Dedifferentiated amniotic fluid mesenchymal stem cell (primary cell): ENCODE results near the gene ANAPC15.
"Not testable (repeated sequence)": the region's sequence is repeated elsewhere in the genome, so short reads cannot be mapped to it uniquely, and the experiment has no call there.

Experiments
- DNase-seq: peaks from one replicate; pipeline ENCODE4 v3.0.0-alpha.2; 2016; ENCODE audit errors: extremely low spot score

ANAPC15 gene

DNA sequence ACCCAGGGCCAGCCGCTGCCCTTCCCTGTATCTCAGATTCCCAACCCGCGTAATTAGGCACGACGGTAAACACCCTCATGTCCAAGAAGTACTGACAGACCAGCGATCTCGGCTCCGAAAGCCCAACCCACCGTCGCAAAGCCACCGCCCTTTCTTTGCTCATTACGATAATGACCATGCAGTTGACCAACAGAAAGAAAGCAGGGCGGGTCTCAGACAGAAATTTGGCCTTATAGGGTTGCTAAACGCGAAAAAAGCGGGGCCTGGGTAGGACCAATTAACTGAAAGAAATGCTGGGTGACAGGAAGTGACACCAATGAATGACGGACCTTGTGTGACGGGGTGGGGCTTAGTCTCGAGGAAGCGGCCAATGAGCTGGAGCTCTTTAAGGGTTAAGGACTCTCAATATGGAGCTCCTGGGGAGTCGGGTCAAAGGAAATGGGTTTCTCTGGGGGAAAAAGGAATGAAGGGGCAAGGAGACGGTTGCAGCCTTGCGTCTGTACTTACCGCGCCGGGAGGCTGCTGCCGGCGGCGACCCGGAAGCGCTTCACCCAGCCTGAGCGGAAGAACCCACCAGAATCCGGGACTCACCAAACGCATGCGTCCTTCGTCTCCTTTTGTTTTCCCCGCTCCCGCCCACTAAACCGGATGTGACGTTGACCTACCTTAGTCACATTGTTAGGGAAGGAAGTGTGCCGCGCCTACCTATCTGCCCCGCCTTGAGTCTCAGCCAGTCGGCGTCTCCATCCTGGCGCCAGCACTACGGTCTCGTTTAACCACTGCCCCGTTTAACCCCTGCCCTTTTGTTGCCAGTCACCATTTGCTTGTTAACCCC is at the start of gene ANAPC15:
TSS of gene ANAPC15 (minus strand) at position 553 of the 835 bp plus-strand sequence. CDS start 1,419 bp downstream, outside the sequence.
- peak; percentile 100 for DNase-seq

DNA sequence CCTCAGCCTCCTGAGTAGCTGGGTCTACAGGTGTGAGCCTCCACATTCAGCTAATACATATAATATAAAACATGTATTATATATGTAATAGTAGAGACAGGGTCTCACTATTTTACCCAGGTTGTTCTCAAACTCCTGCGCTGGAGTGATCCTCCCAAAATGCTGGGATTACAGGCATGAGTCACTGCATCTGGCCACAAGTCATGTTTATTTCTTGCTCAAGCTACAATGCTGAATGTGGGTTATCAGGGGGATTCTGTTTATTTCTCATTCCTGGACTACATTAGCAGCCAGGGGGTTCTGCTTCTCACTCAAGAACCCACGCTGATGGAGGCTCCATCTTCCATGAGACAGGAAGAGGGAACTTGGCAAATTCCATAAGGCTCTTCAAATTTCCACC is 47.8 kb upstream of the ANAPC15 start:
- no peak for DNase-seq

DNA sequence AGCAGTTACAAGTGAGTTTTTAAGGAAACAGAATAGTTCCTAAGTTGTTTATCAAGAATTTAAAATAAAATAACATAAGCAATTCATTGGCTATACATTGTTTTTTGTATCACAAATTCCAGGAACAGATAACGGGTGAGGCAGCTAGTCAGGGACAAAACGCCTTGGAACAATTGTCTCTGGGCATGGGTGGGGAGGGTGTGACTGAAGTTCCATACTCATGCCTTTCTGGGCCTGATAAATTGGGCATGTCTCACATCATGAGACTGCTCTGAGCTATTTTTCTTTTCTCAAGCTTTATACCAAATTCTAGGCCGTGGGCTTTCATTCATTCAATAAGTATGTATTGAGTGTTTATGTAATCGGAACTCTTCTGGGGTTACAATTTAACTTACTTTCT is 44.6 kb upstream of the ANAPC15 start:
- DNase-seq, result no peak

DNA sequence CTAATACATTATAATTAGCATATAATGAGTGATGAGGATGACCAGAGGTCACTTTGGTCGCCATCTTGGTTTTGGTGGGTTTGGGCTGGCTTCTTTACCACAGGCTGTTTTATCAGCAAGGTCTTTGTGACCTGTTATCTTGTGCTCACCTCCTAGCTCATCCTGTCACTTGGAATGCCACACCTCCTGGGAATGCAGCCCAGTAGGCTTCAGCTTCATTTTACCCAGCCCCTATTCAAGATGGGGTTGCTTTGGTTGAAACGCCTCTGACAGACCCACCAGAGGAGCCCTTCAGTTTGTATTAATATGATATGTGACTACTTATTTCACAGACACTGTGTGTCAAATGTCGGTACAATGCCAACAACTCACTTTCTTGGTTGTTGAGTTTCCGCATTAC is 43.3 kb upstream of the ANAPC15 start:
- no peak for DNase-seq

DNA sequence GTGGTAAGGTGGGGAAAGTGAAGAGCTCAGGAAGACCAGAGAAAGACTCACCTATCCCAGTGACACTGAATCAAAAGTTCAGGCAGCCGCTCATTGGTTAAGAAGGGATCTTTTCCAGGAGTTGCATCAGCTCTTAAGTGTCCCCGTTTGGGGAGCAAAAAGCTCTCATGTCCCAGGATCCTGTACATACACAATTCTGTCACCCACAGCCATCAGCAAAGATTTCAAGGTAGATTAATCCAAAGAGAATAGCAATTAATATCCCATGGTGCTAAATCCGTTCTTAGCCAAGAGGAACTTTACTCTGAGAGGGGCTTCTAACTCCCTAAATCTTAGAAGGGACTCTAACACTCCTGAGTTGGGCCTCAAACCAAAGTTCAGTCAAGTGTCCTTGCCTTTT is 42.3 kb upstream of the ANAPC15 start:
- DNase-seq, result no peak

DNA sequence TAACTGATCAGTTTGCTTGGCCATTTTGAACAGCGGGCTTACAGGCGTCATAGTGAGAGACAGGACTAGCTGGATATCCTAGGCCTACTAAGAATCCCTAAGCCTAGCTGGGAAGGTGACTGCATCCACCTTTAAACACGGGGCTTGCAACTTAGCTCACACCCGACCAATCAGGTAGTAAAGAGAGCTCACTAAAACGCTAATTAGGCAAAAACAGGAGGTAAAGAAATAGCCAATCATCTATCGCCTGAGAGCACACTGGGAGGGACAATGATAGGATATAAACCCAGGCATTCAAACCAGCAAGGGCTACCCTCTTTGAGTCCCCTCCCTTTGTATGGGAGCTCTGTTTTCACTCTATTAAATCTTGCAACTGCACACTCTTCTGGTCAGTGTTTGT is 41.4 kb upstream of the ANAPC15 start:
- DNase-seq, result not testable (repeated sequence)

DNA sequence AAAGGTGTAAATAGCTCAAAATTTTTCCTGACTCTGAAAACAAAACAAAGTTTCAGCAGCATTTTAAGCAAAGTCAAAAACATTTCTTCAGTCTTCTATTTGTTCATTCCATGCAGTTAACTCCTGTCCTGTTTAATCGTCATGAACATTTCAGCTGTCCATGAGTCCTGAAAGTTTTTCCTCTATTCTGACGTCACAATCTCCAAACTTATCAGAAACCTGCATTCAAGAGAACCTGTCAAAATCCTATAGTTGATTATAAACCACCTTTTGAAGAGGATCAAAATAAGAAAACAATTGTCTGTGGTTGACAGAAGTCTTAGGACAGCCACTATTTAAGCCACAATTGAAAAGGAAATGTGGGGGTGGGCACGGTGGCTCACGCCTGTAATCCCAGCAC is 38.4 kb upstream of the ANAPC15 start:
- no peak for DNase-seq

DNA sequence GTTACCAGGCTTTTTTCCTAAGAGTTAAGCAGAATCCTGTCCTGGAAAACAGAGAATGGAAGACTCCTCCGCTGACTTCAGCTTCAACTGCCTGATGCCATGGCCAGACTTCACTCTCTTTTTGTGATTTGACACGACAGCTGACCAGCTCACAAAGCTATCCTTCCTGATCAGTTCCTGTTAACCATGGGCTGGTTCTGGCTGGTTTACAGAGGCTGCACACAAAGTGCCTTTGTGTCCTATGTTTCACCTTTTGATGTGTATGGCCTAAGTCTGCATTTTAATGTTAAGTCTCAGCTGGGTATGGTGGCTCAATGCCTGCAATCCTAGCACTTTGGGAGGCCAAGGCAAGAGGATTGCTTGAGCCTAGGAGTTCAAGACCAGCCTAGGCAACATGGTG is 34.1 kb upstream of the ANAPC15 start:
- DNase-seq, result no peak

DNA sequence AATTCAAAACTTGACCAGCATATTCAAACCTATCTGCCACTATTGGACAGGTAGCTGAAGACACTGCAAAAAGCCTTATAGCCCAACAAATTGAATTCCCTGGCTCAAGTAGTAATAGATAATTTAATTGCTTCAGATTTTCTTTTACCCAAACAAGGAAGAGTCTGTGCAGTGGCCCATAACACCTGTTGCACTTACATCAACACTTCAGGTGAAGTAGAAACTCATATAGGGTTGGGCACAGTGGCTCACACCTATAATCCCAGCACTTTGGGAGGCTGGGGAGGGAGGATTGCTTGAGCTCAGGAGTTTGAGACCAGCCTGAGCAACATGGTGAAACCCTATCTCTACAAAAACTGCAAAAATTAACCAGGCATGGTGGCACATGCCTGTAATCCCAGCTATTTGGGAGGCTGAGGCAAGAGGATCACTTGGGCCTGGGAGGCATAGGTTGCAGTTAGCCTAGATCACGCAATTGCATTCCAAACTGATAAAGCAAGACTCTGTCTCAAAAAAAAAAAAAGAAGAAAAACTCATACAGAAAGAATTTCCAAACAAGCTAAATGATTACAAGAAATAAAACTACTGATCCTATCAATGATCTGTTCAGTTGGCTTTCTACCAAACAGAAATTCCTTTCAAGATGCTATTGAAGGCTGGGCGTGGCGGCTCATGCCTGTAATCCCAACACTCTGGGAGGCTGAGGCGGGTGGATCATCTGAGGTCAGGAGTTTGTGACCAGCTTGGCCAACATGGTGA is 32.5 kb upstream of the ANAPC15 start:
- DNase-seq, result peak; percentile 77

DNA sequence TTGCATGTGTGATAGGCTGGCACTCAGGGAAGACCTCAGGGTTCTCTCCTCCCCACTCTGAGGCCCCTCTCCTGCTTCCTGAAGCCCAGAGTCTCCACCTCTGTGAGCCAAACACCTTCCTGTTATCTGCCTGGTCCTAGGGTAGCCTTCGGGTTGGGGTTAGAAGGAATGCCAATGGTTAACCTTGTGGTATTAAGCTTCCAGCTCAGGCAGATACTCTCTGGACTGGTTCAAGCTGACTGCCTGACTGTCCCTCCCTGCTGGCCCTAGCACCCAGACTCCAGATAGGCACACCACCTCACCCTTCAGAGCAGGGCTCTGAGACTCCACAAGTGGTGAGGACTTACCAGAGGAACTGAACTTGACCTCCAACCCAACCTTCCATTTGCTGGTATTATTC is 30.0 kb upstream of the ANAPC15 start:
- not testable (repeated sequence) for DNase-seq

DNA sequence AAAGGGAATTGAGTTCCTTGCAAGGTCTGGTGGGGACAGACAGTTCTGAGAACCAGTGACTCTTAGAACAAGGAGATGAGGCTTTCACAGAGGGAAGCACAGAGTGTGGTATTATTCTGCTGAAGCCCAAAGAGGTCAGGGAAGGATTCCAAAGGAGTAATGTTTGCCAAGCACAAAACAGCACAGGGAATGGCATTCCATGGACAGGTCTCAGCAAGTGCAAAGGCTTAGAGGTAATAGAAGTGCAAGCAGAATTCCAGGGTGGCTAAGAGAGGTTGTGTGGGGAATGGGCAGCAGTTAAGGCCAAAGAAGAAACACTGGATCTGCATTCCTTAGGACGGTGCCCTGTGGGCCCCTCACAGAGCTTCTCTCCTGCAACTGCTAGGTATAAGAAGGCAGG is 29.6 kb upstream of the ANAPC15 start:
- DNase-seq, result not testable (repeated sequence)

DNA sequence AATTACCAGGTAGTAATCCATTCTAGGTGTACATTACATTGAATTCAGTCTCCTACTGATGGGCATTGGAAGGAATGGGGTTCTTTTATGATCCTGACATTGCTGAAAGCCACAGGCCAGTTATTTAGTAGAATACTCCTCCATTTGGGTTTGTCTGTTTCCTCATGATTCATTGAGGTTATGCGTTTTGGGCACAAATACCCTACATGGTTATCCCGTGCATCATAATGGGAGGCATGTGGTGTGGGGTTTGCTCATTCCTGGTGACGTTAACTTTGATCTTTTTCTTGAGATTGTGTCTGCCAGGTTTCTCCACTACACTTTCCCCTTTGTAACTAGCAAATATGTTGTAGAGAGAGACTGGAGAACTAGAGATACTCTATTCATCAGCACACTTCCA is 28.6 kb upstream of the ANAPC15 start:
- peak; percentile 62 for DNase-seq

DNA sequence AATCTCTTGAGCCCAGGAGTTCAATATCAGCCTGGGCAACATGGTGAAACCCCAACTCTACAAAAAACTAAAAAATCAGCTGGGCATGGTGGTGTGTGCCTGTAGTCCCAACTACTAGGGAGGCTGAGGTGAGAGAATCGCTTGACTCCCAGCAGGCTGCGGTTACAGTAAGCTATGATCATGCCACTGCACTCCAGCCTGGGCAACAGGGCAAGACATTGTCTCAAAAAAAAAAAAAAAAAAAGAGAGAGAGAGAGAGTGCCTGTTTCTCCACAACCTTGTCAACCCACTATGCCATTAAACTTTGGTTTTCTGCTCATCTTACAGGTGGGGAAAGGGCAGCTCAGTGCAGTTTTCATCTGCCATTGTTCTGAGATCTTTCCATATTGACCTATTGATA is 28.2 kb upstream of the ANAPC15 start:
- DNase-seq, result no peak

DNA sequence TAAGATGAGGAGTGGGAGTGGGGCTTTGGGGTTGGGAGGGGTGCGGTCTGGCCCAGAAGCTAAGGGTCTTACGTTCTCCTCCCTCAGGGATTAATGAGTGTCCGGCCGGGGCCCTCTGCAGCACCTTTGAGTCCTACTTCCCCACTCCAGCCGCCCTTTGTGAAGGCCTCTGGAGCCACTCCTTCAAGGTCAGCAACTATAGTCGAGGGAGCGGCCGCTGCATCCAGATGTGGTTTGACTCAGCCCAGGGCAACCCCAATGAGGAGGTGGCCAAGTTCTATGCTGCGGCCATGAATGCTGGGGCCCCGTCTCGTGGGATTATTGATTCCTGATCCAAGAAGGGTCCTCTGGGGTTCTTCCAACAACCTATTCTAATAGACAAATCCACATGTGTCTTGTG is 27.0 kb upstream of the ANAPC15 start:
- DNase-seq, result no peak

DNA sequence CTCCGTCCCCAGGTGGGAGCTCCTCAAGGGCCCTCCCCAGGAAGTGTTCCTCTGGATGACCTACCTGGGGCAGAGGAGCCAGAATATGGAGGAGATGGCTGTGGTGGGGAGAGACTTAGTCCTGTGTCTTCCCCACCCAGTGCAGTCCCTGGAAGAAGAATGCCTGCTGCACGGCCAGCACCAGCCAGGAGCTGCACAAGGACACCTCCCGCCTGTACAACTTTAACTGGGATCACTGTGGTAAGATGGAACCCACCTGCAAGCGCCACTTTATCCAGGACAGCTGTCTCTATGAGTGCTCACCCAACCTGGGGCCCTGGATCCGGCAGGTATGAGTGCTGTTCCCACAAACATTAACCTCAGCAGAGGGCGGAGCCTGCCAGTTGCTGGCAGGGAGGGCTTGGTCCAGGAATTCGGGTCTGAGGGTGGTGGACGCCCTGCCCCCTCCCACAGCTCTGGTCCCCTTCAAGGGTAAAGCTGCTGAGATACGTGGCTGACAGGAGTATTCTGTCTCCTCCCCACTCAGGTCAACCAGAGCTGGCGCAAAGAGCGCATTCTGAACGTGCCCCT is 26.4 kb upstream of the ANAPC15 start:
- no peak for DNase-seq

DNA sequence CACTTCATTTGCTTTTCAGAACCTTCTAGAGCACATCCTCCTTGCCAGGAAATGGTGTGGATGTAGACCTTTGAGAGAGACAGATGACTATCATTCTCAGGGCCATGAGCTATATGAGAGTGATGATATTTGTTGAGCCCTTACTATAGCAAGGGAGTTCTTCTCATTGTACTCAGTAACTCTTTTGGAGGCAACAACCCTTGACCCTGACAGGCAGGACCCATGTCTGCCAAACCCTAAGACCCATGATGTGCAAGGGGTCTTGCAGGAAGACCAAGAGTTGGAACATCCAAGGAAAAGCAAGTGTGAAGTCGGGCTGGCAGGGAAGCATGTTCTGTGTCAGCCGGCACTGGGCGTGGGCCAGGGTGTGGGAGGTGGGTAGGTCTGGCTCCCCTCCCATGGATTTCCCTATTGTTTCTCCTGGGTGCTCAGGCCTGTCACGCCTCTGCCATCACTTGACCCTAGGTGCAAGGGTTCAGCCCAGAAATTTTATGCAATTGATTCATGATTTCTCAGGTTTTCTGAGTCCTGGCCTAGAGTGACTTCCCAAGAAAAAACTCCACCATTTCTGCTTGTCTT is 24.3 kb upstream of the ANAPC15 start:
- DNase-seq, result no peak

DNA sequence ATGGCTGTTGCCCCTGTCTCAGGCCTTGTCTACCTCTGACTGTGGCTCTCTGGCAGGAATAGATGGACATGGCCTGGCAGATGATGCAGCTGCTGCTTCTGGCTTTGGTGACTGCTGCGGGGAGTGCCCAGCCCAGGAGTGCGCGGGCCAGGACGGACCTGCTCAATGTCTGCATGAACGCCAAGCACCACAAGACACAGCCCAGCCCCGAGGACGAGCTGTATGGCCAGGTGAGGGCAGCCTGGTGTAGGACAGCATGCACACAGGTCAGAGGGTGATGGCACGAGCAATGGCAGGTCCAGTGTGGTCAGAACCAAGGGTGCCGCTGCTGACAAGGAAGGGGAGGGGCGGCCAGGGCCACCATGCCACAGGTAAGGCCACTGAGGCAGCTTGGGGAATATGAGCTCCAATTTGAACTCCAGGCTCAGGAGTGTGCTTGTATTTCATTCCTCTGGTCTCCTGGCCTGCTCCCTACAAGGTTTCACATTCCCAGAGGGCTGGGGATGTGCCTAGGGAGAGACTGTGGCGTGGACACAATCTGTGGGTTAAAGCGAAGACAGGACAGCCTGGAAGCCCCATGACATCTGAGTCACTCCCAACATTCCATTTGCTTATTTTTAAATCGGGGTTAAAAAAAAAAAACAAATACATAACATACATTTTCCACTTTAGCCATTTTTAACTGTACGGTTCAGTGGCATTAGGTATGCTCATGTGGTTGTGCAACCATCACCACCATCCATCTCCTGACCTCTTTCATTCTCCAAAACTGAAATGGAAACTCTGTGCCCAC is 23.6 kb upstream of the ANAPC15 start:
- DNase-seq, result no peak

DNA sequence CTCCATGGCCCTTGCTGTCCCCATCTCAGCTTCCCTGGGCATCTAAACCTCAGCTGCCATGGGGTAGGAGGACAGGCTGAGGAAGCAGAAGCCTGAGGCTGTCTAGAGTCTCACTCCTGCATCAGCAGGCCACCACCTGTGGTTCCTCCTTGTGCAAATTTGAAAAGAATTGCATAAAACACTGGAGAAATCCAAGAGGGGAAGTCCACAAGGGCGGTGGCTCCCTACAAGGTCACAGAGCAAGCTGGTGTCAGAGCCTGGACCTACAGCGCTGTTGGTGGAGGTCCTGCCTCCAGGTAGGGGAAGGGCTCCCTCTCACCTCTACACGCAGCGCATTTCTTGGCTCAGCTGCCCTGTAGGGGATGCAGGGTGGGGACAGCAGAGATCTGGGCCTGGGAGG is 23.0 kb upstream of the ANAPC15 start, which contains the start of gene FOLR3:
TSS of gene FOLR3 (plus strand) at position 253 of the 400 bp plus-strand sequence. CDS start 228 bp downstream, outside the sequence.
- not testable (repeated sequence) for DNase-seq

DNA sequence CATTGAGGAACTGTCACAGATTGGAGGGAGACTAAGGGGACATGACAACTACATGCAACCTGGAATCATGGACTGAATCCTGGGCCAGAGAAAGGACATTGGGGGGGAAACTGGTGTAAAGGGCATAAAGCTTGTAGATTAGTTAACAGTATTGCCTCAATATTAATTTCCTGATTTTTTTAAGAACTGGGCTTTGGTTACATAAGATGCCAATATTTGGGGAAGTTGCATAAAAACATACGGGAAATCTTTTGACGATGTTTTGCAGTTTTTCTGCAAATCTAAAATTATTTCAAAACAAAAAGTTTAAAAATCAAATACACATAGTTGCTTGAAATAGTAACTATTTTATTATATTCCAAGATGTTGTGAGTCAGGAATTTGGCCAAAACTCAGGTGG is 20.2 kb upstream of the ANAPC15 start:
- no peak for DNase-seq

DNA sequence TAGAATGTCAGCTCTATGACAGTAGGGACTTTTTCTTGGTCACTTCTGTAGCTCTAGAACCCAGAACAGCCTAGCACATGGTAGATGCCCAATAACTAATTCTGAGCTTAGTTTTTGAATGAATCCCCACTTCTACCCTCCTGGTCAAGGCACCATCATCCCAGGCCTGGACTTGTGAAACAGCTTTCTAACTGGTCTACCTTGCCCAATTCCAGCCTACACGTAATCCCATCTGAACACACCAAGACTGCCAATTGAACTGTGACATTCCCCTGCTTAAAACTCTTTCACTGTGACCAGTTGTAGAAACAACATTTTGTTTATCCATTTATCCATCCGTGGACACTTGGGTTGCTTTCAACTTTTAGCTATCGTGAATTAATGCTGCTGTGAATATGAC is 16.9 kb upstream of the ANAPC15 start:
- DNase-seq, result no peak

DNA sequence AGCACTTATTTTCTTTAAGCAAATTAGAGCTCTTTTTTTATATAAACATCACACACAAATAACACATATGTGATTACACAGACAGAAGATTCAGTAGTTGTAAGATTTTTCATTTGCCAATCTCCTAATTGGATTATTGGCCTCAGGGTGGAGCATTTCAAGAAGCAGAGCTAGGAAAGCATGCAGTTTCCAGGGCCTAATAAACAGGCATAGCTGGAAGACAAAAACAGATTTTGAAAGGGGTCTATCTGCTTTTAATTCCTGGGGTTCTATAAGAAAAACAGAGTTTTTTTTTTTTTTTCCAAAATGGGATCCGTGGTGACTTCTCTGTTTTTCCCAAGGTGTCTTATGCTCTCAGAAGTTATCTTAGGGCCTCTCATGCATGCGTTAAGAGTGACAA is 15.4 kb upstream of the ANAPC15 start:
- no peak for DNase-seq
